ENCODE data around the gene SPATS2.
A peak's percentile ranks its signal among the peaks of the same experiment; 100 is the strongest.

Gene SPATS2

GRCh38 chr12:49336645-49337584 is 30.3 kb upstream of the SPATS2 start, which contains the start of gene C1QL4:
Gene C1QL4 (minus strand): TSS chr12:49337188. CDS start chr12:49336477, 711 bp downstream.
- DNase-seq: peak; percentile 64

GRCh38 chr12:49338830-49339463 is 28.3 kb upstream of the SPATS2 start:
- DNase-seq: no peak

GRCh38 chr12:49339464-49339861 is 27.8 kb upstream of the SPATS2 start:
- DNase-seq: no peak

GRCh38 chr12:49340095-49340870 is 27.0 kb upstream of the SPATS2 start:
- no peak for DNase-seq

- DNase-seq: no peak
Measured at GRCh38 chr12:49340971-49341776, 26.1 kb upstream of the SPATS2 start.

GRCh38 chr12:49341777-49342065 is 25.5 kb upstream of the SPATS2 start:
- no peak for DNase-seq

- DNase-seq: peak; percentile 67
Measured at GRCh38 chr12:49342066-49342913, 25.0 kb upstream of the SPATS2 start.

- DNase-seq: no peak
Measured at GRCh38 chr12:49342914-49343731, 24.1 kb upstream of the SPATS2 start.

GRCh38 chr12:49344486-49345050 is 22.7 kb upstream of the SPATS2 start:
- DNase-seq: no peak

- no peak for DNase-seq
Measured at GRCh38 chr12:49345051-49345824, 22.0 kb upstream of the SPATS2 start.

GRCh38 chr12:49345825-49346658 is 21.2 kb upstream of the SPATS2 start:
- no peak for DNase-seq

- no peak for DNase-seq
Measured at GRCh38 chr12:49346659-49347310, 20.5 kb upstream of the SPATS2 start, which contains the start of gene DNAJC22. Gene DNAJC22 (plus strand): TSS chr12:49346888. CDS start chr12:49348873, 1,985 bp downstream.

GRCh38 chr12:49347311-49348193 is 19.7 kb upstream of the SPATS2 start:
- peak; percentile 80 for DNase-seq

- no peak for DNase-seq
Measured at GRCh38 chr12:49348781-49349180, 18.5 kb upstream of the SPATS2 start.

GRCh38 chr12:49349266-49349665 is 18.0 kb upstream of the SPATS2 start:
- no peak for DNase-seq

- no peak for DNase-seq
Measured at GRCh38 chr12:49352351-49352750, 14.9 kb upstream of the SPATS2 start.

- no peak for DNase-seq
Measured at GRCh38 chr12:49355913-49356312, 11.3 kb upstream of the SPATS2 start.
